Breast epithelium (tissue), 4 donors: ENCODE measurements around the gene INAFM1. TPM values are rescaled to one million over a fixed set of nuclear protein-coding genes. Genes with fewer than 3 reads are reported as not detected.

Source experiments
- DNase-seq, 2 donors: peaks; one replicate each; pipeline ENCODE4 v3.0.0-alpha.2; 2019; ENCODE audit warnings: low spot score in 2 of 2
- H3K27ac ChIP-seq, 2 donors: fragments of 200-600 bp; sonication (generic) in 1 of 2; one replicate each; pipeline ENCODE4 v1.5.1; 2016 to 2019; ENCODE audit warnings: mild to moderate bottlenecking in 1 of 2
- H3K27me3 ChIP-seq, 2 donors: fragments of 200-600 bp; sonication (generic) in 1 of 2; one replicate each; pipeline versions ENCODE4 v1.5.1 to v1.6.0; 2017 to 2019; ENCODE audit warnings: control low read depth in 1 of 2, mild to moderate bottlenecking in 1 of 2
- H3K36me3 ChIP-seq: fragments of 200-600 bp; one replicate; pipeline ENCODE4 v1.5.1; 2019
- H3K4me1 ChIP-seq, 2 donors: fragments of 200-600 bp; sonication (generic); one replicate each; pipeline ENCODE4 v1.5.1; 2016 to 2019; ENCODE audit warnings: control low read depth in 1 of 2
- H3K4me3 ChIP-seq, 3 donors: fragments of 200-600 bp; sonication (generic); 1 replicate in 2 of 3; 2 replicates in 1 of 3; pipeline ENCODE4 v1.5.1; 2016 to 2019; ENCODE audit warnings: mild to moderate bottlenecking in 3 of 3, moderate library complexity in 2 of 3
- H3K9me3 ChIP-seq, 2 donors: fragments of 200-600 bp; sonication (generic) in 1 of 2; one replicate each; pipeline ENCODE4 v1.5.1; 2016 to 2019; ENCODE audit warnings: control low read depth in 1 of 2
- CTCF ChIP-seq, 3 donors: fragments of 450-650 bp; IDR thresholded peaks; one replicate each; pipeline ENCODE4 v1.5.1; 2016 to 2017; ENCODE audit warnings: antibody characterized with exemption in 3 of 3, mild to moderate bottlenecking in 3 of 3, moderate library complexity in 3 of 3
- POLR2A ChIP-seq: fragments of 450-650 bp; IDR thresholded peaks from one replicate; pipeline ENCODE4 v1.6.1; 2016; ENCODE audit warnings: antibody characterized with exemption, mild to moderate bottlenecking, moderate library complexity
- POLR2AphosphoS5 ChIP-seq, 3 donors: sonication (generic); formaldehyde crosslinking; IDR thresholded peaks; one replicate each; pipeline ENCODE4 v1.6.1; 2017; ENCODE audit warnings: antibody characterized with exemption in 3 of 3
- intact Hi-C: fragments of 100-400 bp; cut with DNase I; formaldehyde crosslinking; loops from one replicate; pipeline ENCODE4 v1.15.1; 2023; ENCODE audit warnings: low total_unique reads
- total RNA-seq, 3 donors: library from RNA; depleted of rRNA; stranded (reverse); fragments of >200 nt; gene quantifications; one replicate each; pipeline ENCODE4 v1.1.0, GENCODE V29; 2016

The INAFM1 gene
- total RNA-seq, 3 donors from 2014 or later = 5.3 to 10.5 (median 7.2) TPM

- TF ChIP-seq POLR2AphosphoS5 (IDR thresholded peaks at IDR 0.05) (no peak), CTCF (IDR thresholded peaks at IDR 0.05) (no peak), POLR2A (no peak)
- intact Hi-C loops = no loop called here
- Histone ChIP-seq H3K9me3 (no peaks in the 10 kb centered on the region), H3K27me3 (peaks cover 0 to 6% of the 10 kb centered on the region in 2 donors), H3K4me1 (no peaks in the 10 kb centered on the region), H3K36me3 (no peaks in the 10 kb centered on the region), H3K4me3 (peak overlapping the region in 1 of 3 donors; percentile 22), H3K27ac (no peak overlapping the region)
- DNase-seq = no peak
Measured at GRCh38 chr19:47323872-47324271, 49.2 kb downstream of the INAFM1 start.

- H3K27me3 ChIP-seq = peaks cover 0 to 6% of the 10 kb centered on the region in 2 donors
- no peaks in the 10 kb centered on the region for H3K9me3 ChIP-seq
- no peak overlapping the region for H3K4me3 ChIP-seq
- H3K4me1 ChIP-seq = no peaks in the 10 kb centered on the region
- TF ChIP-seq POLR2A = no peak
- TF ChIP-seq POLR2AphosphoS5 (IDR thresholded peaks at IDR 0.05) = no peak
- TF ChIP-seq CTCF (IDR thresholded peaks at IDR 0.05) = no peak
- peak in 1 of 2 donors; percentile 25 for DNase-seq
- H3K36me3 ChIP-seq = no peaks in the 10 kb centered on the region
- no peak overlapping the region for H3K27ac ChIP-seq
- intact Hi-C loops = no loop called here
Measured at GRCh38 chr19:47324502-47324901, 49.8 kb downstream of the INAFM1 start.

Other genes with a start within 250 kb of the INAFM1 start
- gene TMEM160, start 226.3 kb upstream of the INAFM1 start, total RNA-seq = 10 to 100 TPM; 31.1 to 45.7 (median 39.2) TPM
- gene ZC3H4, start 161.1 kb upstream of the INAFM1 start, total RNA-seq = 10 to 100 TPM; 17.7 to 23.4 (median 19.5) TPM
- 10 to 100 TPM; 44.6 to 61.4 (median 55.7) TPM for gene SAE1, start 144.1 kb upstream of the INAFM1 start, total RNA-seq
- 1 to 10 TPM; 4.5 to 7.5 (median 6.4) TPM for gene BBC3, start 43.7 kb upstream of the INAFM1 start, total RNA-seq
- gene CCDC9, start 18.4 kb upstream of the INAFM1 start, total RNA-seq = 10 to 100 TPM in 2 of 3 donors, 1 to 10 TPM in 1; 9.4 to 15.1 (median 14.8) TPM
- gene C5AR1, start 35.0 kb downstream of the INAFM1 start, total RNA-seq = 10 to 100 TPM in 2 of 3 donors, 1 to 10 TPM in 1; 7.5 to 20.0 (median 10.8) TPM
- gene C5AR2, start 57.3 kb downstream of the INAFM1 start, total RNA-seq = 1 to 10 TPM; 2.9 to 8.8 (median 6.6) TPM
- 10 to 100 TPM in 2 of 3 donors, 1 to 10 TPM in 1; 6.2 to 20.6 (median 20.5) TPM for gene DHX34, start 74.4 kb downstream of the INAFM1 start, total RNA-seq
- gene MEIS3, start 144.6 kb downstream of the INAFM1 start, total RNA-seq = 10 to 100 TPM; 13.1 to 41.6 (median 17.1) TPM
- under 1 TPM in 2 of 3 donors, not detected in 1; under 0.01 to 0.29 TPM for gene SLC8A2, start 197.0 kb downstream of the INAFM1 start, total RNA-seq
- 1 to 10 TPM; 4.6 to 6.6 (median 6.3) TPM for gene KPTN, start 209.3 kb downstream of the INAFM1 start, total RNA-seq
- gene NAPA, start 240.2 kb downstream of the INAFM1 start, total RNA-seq = 100 to 1,000 TPM in 1 of 3 donors, 10 to 100 TPM in 2; 82.4 to 117 (median 96.0) TPM